Measurements from ENCODE around the gene ARHGEF6. TPM values are rescaled to one million over a fixed set of nuclear protein-coding genes. Genes with fewer than 3 reads are reported as not detected.

ARHGEF6 gene
- total RNA-seq, 4 donors from 2014 or later, result 4.2 to 13.9 (median 8.2) TPM

DNA sequence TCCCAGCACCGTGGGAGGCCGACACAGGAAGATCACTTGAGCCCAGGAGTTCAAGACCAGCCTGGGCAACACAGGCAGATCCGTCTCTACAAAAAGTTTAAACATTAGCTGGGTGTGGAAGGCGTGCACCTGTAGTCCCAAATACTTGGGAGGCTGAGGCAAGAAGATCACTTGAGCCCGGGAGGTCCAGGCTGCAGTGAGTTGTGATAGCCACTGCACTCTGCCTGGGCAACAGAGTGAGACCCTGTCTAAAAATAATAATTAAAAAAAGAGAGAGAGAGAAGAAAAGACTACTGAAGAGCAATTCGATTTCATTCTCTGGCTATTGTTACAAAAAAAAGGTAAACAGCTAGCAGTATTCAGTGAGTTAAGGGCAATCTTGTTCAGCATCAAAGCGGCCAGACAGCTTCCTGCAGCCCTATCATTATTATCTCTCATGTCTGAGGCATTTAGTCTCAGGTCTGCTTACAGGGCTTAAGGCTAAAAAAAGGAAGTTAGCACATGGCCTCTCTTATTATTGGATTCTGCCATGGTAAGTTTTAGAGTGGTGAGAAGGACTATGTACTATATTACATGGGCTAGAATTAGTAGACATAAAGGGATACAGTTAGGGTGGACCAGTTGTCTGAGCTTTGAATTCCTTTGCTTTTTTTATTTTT is 37.9 kb downstream of the ARHGEF6 start:
- peaks cover 0 to 9% (median 0%) of the 10 kb centered on the region in 4 donors for H3K4me1 ChIP-seq
- no peak overlapping the region for H3K27ac ChIP-seq
- H3K36me3 ChIP-seq, result no peaks in the 10 kb centered on the region
- H3K27me3 ChIP-seq, result no peaks in the 10 kb centered on the region
- intact Hi-C loops (cut with DNase I; ENCODE audit: low total_unique reads), result no loop called here
- TF ChIP-seq POLR2AphosphoS5 (IDR thresholded peaks at IDR 0.05), result no peak
- no peak for TF ChIP-seq EP300 (IDR thresholded peaks at IDR 0.05; ENCODE audit: low read depth)
- TF ChIP-seq, protein P1, sequence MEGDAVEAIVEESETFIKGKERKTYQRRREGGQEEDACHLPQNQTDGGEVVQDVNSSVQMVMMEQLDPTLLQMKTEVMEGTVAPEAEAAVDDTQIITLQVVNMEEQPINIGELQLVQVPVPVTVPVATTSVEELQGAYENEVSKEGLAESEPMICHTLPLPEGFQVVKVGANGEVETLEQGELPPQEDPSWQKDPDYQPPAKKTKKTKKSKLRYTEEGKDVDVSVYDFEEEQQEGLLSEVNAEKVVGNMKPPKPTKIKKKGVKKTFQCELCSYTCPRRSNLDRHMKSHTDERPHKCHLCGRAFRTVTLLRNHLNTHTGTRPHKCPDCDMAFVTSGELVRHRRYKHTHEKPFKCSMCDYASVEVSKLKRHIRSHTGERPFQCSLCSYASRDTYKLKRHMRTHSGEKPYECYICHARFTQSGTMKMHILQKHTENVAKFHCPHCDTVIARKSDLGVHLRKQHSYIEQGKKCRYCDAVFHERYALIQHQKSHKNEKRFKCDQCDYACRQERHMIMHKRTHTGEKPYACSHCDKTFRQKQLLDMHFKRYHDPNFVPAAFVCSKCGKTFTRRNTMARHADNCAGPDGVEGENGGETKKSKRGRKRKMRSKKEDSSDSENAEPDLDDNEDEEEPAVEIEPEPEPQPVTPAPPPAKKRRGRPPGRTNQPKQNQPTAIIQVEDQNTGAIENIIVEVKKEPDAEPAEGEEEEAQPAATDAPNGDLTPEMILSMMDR (IDR thresholded peaks at IDR 0.05), result no peak
- TF ChIP-seq POLR2A (IDR thresholded peaks at IDR 0.05), result no peak
- no peaks in the 10 kb centered on the region for H3K9me3 ChIP-seq
- in situ Hi-C loops (cut with MboI; ENCODE audit: low pct_ligation_motif_present in 1 of 4, low pct_unique_long_range_greater_than_20kb in 1 of 4, low sequenced_read_pairs in 3 of 4), result no loop called here
- no peak overlapping the region for H3K4me3 ChIP-seq
- DNase-seq, result no peak
- 75 to 76% methylated on average over 3 to 7 of the region's 7 CpGs for WGBS, 2 donors (ENCODE audit: low coverage in 1 of 2)

- in situ Hi-C loops (cut with MboI; ENCODE audit: low pct_ligation_motif_present in 1 of 4, low pct_unique_long_range_greater_than_20kb in 1 of 4, low sequenced_read_pairs in 3 of 4), result no loop called here
- WGBS, 2 donors (ENCODE audit: low coverage in 1 of 2), result 73% methylated on average over 4 of the region's 4 CpGs; no CpG with 5 or more reads in 1 of the 2 donors
- no peak overlapping the region for H3K27ac ChIP-seq
- H3K4me1 ChIP-seq, result no peaks in the 10 kb centered on the region
- no peak overlapping the region for H3K4me3 ChIP-seq
- DNase-seq, result no peak
- intact Hi-C loops (cut with DNase I; ENCODE audit: low total_unique reads), result no loop called here
- H3K9me3 ChIP-seq, result no peaks in the 10 kb centered on the region
- TF ChIP-seq, protein P1 (IDR thresholded peaks at IDR 0.05), result no peak
- TF ChIP-seq POLR2AphosphoS5 (IDR thresholded peaks at IDR 0.05) (no peak), EP300 (IDR thresholded peaks at IDR 0.05; ENCODE audit: low read depth) (no peak), POLR2A (IDR thresholded peaks at IDR 0.05) (no peak)
- H3K27me3 ChIP-seq, result no peaks in the 10 kb centered on the region
- H3K36me3 ChIP-seq, result no peaks in the 10 kb centered on the region
These were observed 42.5 kb downstream of the ARHGEF6 start for GRCh38 chrX:136738049-136738729.

DNA sequence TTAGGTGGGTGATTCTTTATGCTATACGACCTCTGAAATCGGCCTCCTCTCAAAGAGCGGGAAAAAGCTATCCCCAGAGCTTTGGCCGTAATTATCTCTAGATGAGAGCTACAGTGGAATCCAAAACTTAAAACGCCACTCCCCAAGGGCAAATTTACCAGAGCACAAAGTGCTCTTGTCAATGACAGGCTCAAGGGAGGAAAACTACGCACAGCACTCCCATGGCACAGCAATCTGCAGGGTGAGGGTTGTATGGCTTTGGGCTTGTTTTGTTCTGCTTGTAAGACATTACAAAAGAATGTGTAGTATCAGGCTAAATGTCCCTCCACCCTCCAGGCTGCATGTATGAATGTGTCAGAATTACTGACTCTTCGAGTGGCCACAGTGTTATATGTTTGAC is 44.0 kb downstream of the ARHGEF6 start:
- in situ Hi-C loops (cut with MboI; ENCODE audit: low pct_ligation_motif_present in 1 of 4, low pct_unique_long_range_greater_than_20kb in 1 of 4, low sequenced_read_pairs in 3 of 4) (no loop called here), intact Hi-C loops (cut with DNase I; ENCODE audit: low total_unique reads) (no loop called here)
- WGBS, 2 donors (ENCODE audit: low coverage in 1 of 2), result 82% methylated on average over 7 of the region's 7 CpGs; no CpG with 5 or more reads in 1 of the 2 donors
- H3K9me3 ChIP-seq, result no peaks in the 10 kb centered on the region
- no peak overlapping the region for H3K4me3 ChIP-seq
- no peaks in the 10 kb centered on the region for H3K27me3 ChIP-seq
- DNase-seq, result no peak
- H3K4me1 ChIP-seq, result no peaks in the 10 kb centered on the region
- no peak for TF ChIP-seq EP300 (IDR thresholded peaks at IDR 0.05; ENCODE audit: low read depth)
- no peak for TF ChIP-seq POLR2AphosphoS5 (IDR thresholded peaks at IDR 0.05)
- TF ChIP-seq POLR2A (IDR thresholded peaks at IDR 0.05), result no peak
- TF ChIP-seq, protein P1 (IDR thresholded peaks at IDR 0.05), result no peak
- H3K27ac ChIP-seq, result no peak overlapping the region
- H3K36me3 ChIP-seq, result no peaks in the 10 kb centered on the region

DNA sequence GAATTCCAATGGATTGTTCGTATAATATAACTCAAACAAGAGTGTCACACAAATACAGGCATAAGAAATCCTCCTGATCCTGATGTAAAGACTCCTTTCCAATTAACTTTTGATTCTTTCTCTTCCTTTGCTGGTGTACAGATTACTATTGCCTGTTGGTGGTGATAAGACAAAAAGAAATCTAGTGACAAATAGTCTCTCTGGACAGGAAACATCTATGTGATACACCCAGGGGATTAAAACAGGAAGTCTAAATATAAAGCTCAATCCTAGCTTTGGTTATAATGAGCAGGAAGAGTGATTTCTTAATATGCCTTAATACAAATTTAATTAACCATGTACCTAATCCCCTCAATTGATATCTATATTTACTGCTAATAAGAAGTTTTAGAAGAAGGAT is 45.1 kb downstream of the ARHGEF6 start:
- TF ChIP-seq POLR2AphosphoS5 (IDR thresholded peaks at IDR 0.05) (no peak), EP300 (IDR thresholded peaks at IDR 0.05; ENCODE audit: low read depth) (no peak), POLR2A (IDR thresholded peaks at IDR 0.05) (no peak)
- TF ChIP-seq, protein P1 (IDR thresholded peaks at IDR 0.05), result no peak
- H3K4me3 ChIP-seq, result no peak overlapping the region
- H3K27me3 ChIP-seq, result no peaks in the 10 kb centered on the region
- DNase-seq, result no peak
- intact Hi-C loops (cut with DNase I; ENCODE audit: low total_unique reads) (no loop called here), in situ Hi-C loops (cut with MboI; ENCODE audit: low pct_ligation_motif_present in 1 of 4, low pct_unique_long_range_greater_than_20kb in 1 of 4, low sequenced_read_pairs in 3 of 4) (no loop called here)
- WGBS, 2 donors (ENCODE audit: low coverage in 1 of 2), result 72% methylated on average over 1 of the region's 1 CpG; no CpG with 5 or more reads in 1 of the 2 donors
- no peak overlapping the region for H3K27ac ChIP-seq
- no peaks in the 10 kb centered on the region for H3K36me3 ChIP-seq
- H3K9me3 ChIP-seq, result no peaks in the 10 kb centered on the region
- H3K4me1 ChIP-seq, result no peaks in the 10 kb centered on the region
